ENCODE results near the gene ST8SIA2.

ST8SIA2 gene

GRCh38 chr15:92499731-92500530 lies 106.2 kb downstream of the ST8SIA2 start:
- DNase-seq: no peak

- DNase-seq: no peak
Measured at GRCh38 chr15:92502336-92502735, 108.7 kb downstream of the ST8SIA2 start.

GRCh38 chr15:92502930-92503857 lies 109.5 kb downstream of the ST8SIA2 start:
- DNase-seq: no peak

GRCh38 chr15:92503889-92504288 lies 110.2 kb downstream of the ST8SIA2 start:
- DNase-seq: no peak

GRCh38 chr15:92505611-92506010 lies 111.9 kb downstream of the ST8SIA2 start:
- no peak for DNase-seq

GRCh38 chr15:92506506-92506905 lies 112.8 kb downstream of the ST8SIA2 start:
- no peak for DNase-seq

- no peak for DNase-seq
Measured at GRCh38 chr15:92510163-92510882, 116.6 kb downstream of the ST8SIA2 start.
